Renal pelvis (tissue), 4 donors: ENCODE measurements around the gene SGMS1. TPM values are rescaled to one million over a fixed set of nuclear protein-coding genes. Genes with fewer than 3 reads are reported as not detected.
A peak's percentile ranks its signal among the peaks of the same experiment; 100 is the strongest.
"Not testable (repeated sequence)": the region's sequence is repeated elsewhere in the genome, so short reads cannot be mapped to it uniquely, and the experiment has no call there.

Source experiments
- DNase-seq: peaks from one replicate; pipeline ENCODE4 v3.0.0-alpha.2; 2013
- polyA plus RNA-seq, 3 donors: library from polyadenylated mRNA; unstranded; fragments of 120-200 nt; gene quantifications; one replicate each; pipeline ENCODE4 v1.2.1, GENCODE V29; 2013; ENCODE audit not compliant: insufficient read length in 3 of 3

Gene SGMS1
- polyA plus RNA-seq, 3 donors: 50.6 to 55.1 (median 53.0) TPM

DNA sequence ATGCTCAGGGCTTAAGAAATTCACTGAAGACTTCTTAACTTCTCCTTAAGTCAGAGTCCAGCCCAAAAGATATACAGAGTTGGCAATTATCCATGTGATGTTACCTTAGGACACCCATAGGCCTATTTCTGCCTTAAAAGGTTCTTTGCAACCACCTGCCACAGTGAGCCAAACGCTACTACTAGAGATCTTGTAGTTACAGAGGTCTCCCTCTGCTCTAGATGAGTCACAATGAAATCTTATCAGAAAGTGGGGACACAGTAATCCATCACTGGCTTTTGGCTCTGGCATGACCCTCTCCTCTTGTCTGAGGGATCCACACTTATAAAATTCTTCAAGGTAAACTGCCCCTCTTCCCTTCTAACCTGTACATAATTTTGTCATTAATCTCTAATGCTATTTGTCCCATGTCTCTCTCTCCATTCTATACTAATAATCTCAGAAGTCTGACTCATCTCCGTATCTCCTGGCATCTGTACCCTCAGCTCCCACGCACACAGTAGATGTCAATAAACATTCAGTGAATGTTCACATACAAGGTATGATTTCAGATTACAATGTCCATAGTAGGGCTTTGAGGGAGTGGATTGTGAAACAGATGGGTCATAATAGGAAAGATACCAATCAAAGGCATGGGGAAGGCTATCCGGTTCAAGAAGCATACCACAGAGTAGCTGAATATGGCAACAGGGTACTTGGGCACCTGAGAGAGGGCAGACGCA, 112.1 kb downstream of the SGMS1 start:
- DNase-seq: no peak

GRCh38 chr10:50510517-50511473, 113.0 kb downstream of the SGMS1 start:
- DNase-seq: no peak

- DNase-seq: peak; percentile 15
Observed at GRCh38 chr10:50508315-50509051, 115.3 kb downstream of the SGMS1 start.

GRCh38 chr10:50506861-50507573, 116.7 kb downstream of the SGMS1 start:
- no peak for DNase-seq

- no peak for DNase-seq
Observed at GRCh38 chr10:50504389-50504788, 119.4 kb downstream of the SGMS1 start.

DNA sequence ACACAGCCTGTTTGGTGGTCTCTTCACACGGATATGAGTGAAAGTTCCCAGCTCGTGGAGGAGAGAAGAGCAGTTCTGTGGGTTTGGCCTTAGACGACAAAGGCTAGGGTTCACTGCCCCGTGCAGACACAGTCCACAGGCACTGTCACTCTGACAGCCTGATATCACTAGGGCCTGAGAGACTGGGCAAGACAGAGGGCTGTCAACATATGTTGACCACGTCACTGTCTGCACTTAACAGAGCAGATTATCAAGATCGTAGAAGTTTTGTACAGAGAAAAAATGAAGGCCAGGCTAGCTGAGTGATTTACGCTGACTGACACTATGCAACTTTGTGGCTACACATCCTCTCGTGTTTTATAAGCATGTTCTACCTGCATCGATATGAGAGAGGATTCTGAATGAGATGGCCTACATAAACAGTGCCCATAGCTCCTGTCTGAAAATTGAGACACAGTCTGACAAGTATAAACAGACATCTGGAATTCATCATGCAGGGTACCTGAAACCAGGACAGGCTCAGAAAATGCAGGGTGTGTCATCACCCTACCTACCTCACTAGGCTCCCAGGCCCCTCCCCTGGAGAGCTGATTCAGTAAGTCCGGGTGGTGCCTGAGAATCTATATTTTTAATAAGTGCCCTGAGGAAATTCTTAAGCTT, 120.0 kb downstream of the SGMS1 start:
- DNase-seq: no peak

DNA sequence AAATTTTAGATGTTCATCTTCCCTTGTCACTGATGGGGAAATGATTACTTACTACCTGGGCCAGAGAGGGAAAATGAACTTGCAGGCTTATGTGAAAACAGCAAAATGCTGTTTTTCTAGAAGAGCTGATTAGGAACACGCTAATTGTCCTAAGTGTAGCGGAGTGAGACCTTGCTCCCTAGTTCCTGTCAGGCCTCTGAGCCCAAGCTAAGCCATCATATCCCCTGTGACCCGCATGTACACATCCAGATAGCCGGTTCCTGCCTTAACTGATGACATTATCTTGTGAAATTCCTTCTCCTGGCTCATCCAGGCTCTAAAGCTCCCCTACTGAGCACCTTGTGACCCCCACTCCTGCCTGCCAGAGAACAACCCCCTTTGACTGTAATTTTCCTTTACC, 120.6 kb downstream of the SGMS1 start:
- not testable (repeated sequence) for DNase-seq

- no peak for DNase-seq
Observed at GRCh38 chr10:50501924-50502452, 121.8 kb downstream of the SGMS1 start.

DNA sequence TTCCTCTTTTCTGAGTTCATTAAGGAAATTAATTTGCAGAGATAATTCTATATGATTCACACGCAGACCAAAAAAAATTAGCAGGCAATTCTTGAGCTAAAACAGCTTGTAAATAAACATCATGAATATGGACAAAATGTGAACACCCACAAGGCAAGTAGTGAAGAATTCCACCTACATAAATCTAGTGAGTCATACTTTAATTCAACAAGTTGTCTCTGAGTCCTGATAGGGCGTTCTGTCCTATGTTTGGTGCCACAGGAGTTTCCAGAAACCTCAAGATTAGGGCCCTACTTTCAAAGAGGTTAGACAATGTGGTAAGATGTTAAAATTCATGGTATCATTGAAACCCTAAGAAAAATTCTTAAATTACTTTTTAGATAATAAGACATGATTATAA, 122.3 kb downstream of the SGMS1 start:
- no peak for DNase-seq

DNA sequence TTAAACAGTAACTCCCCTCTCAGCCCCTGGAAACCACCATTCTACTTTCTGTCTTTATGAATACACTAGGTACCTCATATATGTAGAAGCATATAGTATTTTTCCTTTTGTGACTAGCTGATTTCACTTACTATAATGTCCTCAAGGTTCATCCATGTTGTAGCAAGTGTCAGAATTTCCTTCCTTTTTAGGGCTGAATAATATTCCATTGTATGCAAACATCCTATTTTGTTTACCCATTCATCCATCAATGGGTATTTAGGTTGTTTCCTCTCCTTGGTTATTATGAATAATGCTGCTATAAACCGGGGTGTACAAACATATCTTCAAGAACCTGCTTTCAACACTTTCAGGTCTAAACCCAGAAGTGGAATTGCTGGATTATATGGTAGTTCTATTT, 125.3 kb downstream of the SGMS1 start:
- no peak for DNase-seq

DNA sequence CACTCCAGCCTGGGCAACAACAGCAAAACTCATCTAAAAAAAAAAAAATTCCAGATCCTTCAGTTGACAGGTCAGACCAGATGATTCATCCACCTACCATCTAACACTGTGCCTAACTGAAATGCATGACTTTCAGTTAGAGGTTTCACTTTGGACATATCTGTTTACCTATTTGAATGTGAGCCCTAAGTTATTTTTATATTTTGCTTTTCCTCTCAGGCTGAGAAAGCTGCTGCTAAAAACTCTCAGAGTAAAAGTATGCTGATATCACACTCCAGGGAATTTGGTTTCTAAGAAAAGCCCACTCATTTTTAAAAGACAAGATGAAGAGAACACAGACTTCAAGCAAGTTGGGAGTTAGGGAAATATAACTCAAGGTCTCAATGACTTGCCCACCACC, 126.0 kb downstream of the SGMS1 start:
- no peak for DNase-seq

- no peak for DNase-seq
Observed at GRCh38 chr10:50496228-50496627, 127.5 kb downstream of the SGMS1 start.

GRCh38 chr10:50490241-50490640, 133.5 kb downstream of the SGMS1 start:
- DNase-seq: no peak

GRCh38 chr10:50484550-50484949, 139.2 kb downstream of the SGMS1 start:
- not testable (repeated sequence) for DNase-seq

DNA sequence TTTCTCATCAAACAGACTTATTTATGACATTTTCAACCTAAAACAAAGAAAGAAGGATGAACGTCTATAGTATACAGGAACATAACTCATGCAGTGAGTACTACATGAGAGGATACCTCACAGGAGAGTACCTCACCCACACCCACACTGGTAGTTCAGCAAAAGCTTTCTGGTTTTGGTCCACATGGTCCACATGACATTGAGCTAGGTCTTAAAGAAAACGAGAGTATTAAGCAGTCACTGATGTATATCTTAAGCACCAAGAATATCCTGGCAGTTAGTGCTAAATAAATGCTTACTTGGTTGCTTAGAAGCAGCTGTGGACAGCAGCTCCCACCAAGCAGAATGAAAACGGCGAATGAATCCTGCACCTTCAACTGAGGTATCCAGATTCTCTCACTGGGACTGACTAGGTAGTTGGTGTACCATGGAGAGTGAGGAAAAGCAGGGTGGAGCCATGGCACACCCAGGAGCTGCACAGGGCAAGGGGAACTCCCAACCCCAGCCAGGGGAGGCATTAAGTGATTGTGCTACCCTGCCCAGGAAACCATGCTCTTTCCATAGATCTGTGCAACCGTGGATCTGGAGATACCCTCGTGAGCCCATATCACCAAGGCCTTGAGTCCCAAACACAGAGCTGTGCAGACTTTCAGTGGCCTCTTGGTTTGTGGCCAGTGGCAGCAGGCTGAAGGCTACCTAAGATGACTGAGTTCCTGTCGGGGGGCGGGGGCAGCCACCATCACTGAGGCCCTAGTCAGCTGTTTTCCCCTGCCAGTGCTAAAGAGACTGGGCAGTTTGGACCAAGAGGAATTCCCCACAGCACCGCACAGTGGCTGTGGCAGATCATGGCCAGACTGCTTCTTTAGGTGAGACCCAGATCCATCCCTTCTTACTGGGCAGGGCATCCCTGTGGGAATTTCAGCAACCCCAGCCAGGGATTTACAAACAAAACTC, 143.4 kb downstream of the SGMS1 start:
- DNase-seq: no peak

GRCh38 chr10:50477287-50478203, 146.2 kb downstream of the SGMS1 start:
- no peak for DNase-seq

DNA sequence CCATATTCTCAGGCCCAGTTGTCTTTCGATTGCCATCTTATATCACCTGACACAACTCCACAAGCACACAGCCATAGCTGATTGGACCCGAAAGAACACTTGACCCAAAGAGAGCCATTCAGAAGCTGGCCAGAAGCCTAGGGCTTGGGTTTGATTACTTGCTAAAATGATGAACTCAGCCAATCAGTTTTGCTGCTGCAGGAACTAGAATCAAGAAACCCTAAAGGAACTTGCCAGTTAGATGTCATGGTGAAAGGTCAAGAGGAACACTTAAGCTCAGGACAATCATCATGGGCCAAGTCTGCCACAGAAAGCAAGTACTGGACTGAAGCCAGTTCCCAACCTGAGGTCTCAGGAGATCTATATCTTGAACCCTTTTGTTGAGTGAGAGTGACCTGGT, 150.0 kb downstream of the SGMS1 start:
- DNase-seq: no peak

- no peak for DNase-seq
Observed at GRCh38 chr10:50472914-50473313, 150.8 kb downstream of the SGMS1 start.

DNA sequence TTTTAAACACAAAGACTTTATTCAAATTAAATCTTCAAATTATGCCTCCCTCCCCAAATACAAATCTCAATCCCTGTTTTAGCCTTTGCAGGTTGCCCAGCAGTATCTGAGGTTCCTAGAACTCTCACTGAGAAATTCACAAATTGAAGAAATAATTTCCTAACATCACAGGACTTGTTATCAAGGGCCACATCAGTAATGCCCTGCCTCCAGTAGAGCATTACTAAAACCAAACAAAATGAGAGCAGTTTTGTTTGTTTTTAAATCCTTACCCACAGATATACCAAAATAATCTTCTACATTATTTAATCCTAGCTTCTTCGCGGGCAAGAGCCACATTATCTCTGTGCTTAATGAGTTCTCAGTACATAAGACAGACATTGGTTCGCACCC, 152.2 kb downstream of the SGMS1 start:
- no peak for DNase-seq
